DMS53 treated with DMSO at 0.1 percent for 48 hours (cell line): ENCODE data around the gene CORO7.
"Not testable (repeated sequence)": the region's sequence is repeated elsewhere in the genome, so short reads cannot be mapped to it uniquely, and the experiment has no call there.

Source experiments
- DNase-seq: peaks from one replicate; lab custom pipeline; 2025; ENCODE audit not compliant: unreplicated experiment; lab: John Stamatoyannopoulos, UW

Gene CORO7

GRCh38 chr16:4338712-4339299 lies 77.6 kb downstream of the CORO7 start:
- no peak for DNase-seq

DNA sequence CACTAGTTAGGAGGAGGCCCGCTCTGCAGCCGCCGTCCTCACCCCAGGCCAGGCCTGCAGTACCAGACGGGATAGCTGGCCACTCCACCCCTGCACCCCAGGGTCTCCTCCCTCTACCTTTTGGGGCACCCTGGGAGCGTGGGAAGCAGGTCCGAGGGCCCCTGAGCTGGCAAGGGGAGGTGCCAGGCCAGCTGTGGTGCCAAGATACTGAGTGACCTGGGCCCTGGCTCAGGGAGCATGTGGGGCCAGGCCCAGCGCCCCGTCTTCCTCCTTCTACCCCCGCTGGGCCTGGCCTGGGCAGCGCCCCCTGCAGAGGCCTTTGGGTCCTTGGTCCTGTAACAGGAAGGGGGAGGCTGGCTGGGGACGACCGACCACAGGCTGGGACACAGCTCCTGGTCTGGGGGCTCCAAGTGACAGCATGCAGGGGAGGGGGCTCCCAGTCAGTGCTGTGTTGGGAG lies 78.2 kb downstream of the CORO7 start:
- DNase-seq, result no peak

DNA sequence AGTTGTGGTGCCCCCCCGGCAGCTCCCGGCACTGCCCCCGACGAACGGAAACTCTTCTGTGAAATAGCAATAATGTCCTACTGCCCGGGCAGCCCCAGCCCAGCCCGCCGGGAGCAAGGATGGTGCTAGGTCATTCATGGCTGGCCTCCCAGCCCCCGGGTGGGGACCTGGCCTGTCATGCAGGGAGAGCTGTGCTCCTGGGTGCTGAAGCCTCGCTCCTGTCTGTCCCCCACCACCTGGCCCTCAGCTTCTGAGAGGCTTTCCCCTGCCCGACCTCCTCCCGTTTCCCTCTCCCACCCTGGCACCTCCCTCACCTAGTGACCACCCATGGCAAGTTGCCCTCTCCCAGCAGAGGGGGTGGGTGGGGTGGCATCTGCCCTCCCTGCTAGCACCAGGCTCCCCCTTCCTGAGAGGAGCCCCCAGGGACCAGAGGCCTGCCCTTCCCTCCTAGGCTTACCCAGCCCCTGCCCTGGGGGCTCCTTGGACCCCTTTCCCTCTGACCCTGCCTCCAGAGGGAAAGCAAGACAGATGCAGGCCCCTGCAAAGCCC lies 78.8 kb downstream of the CORO7 start:
- no peak for DNase-seq

GRCh38 chr16:4336701-4337539 lies 79.5 kb downstream of the CORO7 start:
- DNase-seq, result no peak

DNA sequence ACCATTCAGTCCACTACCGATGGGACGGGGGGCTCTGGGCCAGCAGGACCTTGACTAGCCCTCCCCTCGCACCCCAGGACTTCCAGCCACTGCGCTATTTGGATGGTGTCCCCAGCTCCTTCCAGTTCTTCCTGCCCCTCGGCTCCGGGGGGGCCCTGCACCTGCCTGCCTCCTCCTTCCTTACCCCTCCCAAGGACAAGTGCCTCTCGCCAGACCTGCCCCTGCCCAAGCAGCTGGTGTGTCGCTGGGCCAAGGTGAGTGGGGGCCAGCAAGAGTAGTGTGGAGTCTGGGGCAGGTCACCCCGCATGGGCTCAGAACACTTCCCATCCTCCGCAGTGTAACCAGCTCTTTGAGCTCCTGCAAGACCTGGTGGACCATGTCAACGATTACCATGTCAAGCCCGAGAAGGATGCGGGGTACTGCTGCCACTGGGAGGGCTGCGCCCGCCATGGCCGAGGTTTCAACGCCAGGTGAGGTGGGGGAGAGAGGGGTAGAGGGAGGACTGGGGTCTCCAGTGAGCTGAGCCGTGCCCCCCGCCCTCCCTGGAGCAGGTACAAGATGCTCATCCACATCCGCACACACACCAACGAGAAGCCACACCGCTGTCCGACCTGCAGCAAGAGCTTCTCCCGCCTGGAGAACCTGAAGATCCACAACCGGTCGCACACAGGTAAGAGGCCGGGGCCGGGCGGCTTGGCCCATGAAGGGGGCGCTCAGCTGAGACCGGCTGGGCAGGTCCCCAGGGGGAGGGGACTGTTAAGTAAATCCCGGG lies 81.5 kb downstream of the CORO7 start:
- no peak for DNase-seq

DNA sequence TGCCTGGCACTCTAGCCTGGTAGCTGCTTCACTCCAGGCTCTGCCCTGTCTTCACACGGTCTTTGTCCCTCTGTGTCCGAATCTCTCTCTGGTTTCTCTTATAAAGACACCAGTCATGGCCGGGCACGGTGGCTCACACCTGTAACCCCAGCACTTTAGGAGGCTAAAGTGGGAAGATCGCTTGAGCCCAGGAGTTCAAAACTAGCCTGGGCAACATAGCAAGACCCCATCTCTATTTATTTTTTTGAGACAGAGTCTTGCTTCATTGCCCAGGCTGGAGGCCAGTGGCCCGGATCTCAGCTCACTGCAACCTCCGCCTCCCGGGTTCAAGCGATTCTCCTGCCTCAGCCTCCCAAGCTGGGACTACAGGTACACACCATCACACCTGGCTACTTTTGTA lies 82.7 kb downstream of the CORO7 start:
- DNase-seq, result not testable (repeated sequence)

DNA sequence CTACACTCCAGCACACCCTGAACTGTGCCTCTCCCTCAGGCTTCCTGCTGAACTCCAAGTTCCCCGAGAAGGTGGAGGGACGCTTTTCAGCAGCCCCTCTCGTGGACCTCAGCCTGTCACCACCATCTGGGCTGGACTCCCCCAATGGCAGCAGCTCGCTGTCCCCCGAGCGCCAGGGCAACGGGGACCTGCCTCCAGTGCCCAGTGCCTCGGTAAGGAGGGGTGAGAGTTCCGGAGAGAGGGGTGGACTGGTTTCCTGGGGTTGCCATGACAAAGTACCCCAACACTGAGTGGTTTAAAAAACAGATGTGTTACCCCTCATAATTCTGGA lies 83.1 kb downstream of the CORO7 start:
- no peak for DNase-seq

- no peak for DNase-seq
Measured at GRCh38 chr16:4332623-4333307, 83.6 kb downstream of the CORO7 start.

DNA sequence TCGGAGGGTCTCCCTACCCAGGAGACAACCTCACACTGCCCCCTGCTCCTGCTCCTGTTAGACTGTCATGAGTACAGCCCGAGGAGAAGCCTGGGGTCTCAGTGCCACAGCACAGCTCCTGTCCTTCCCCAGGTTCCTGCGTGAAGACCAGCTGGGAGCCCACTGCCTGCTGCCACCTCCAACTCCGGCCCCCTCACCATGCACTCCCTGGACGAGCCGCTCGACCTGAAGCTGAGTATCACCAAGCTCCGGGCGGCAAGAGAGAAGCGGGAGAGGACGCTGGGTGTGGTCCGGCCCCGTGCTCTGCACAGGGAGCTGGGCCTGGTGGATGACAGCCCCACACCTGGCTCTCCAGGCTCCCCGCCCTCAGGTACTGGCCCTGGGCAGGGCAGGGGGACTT lies 84.3 kb downstream of the CORO7 start:
- no peak for DNase-seq

DNA sequence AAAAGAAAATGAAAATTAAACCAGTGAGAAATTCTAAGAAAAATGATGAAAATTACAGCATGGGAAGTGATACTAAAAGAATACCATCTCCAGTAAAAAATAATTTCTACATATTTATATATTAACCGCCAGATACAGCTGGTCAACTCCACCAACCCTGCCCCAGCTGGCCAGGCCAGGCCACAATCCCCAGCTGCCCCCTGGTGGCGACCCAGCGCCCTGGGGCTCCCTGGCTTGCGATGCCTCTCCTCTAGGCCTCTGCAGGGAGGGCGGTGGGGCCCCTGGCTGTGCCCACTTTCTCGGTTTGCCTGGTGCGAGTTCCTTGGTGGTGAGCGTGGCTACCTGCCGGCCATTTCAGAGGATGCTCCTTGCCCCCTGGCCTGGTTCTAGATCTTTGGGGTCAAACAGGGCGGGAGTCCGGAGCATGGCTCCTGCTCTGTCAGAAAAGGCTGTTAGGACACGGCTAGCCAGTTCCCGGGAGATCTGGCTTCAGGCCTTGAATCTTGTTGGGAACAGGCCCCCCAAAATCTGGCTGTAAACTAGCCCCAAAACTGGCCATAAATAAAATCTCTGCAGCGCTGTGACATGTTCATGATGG lies 86.0 kb downstream of the CORO7 start:
- DNase-seq, result no peak

DNA sequence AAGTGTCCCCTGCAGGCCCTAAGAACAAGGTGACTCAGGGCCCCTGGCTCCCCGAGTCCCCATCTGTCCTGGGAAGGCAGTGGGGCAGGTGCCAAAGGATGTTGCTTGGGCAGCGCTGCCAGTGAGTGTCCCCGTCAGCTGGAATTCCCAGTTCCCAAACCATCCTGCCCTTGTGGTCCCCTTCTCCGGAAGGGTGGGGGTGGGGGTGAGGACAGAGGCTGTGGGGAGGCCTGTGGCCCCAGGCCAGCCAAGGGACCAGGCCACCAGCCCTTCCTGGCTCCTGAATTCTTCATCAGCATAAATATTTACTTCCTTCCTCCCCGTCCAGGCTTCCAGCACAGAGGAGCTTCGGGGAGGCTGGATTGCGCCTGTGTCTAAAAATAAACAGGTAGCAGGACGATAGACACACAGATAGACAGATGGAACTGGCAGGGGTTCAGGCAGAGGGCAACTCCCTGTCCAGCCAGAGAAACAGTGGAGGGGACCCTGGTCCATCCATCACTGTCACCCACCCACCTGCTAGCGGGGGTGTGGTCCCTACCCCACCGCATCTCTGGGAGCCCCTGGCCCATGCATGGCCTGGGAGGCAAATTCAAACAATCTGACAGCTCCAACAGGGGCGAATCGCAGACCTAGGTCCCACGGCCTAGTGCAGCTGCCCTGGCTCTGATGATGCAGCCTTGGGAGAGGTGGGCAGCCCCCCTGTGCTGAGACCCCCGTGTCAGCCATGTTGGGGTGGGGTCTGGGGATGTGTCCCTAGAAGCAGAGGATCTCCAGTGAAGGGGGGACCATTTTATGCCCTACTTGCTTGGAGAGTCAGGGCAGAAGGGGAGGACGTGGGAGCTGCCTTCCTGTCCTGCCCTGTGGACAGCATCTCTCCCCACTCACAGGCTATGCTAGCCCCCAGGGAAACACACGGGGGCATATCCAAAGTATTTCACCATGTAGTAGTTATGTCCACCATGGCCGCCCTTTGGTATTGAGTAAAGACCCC lies 87.3 kb downstream of the CORO7 start:
- peak; percentile 30 for DNase-seq

DNA sequence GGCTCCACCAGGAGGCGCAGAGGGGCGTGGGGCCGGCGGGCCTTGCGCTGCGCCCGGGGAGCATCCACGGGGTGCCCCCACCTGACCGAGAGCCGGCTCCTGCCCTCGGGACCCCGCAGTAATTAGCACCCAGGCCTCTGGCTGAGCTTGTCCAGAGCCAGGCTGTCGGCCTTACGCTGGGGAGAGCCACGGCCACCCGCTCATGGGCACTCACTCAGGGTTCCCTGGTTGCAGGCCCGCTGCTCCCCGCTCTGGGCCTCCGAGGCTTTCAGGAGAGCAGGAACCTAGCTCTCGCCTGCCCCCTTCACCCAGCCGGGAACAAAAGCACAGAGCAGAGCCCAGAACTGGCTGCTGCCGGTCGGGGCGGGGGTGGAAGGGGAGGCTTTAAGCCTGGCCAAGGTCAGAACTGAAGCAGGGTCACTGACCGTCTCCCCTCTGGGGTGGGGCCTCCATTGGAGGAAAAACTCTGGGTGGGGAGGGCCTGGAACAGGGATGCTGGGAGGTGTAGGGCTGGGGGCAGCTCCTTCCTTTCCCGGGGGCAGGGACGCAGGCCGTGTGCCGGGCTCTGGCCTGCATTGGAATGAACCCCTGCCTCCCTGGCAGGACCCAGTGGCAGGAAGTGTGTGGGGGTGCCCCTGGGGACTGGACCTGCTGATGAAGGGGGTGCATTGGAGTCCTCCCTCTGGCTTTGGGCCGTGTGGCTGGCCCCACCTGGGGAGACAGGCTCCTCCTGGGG lies 88.2 kb downstream of the CORO7 start:
- peak; percentile 5 for DNase-seq

DNA sequence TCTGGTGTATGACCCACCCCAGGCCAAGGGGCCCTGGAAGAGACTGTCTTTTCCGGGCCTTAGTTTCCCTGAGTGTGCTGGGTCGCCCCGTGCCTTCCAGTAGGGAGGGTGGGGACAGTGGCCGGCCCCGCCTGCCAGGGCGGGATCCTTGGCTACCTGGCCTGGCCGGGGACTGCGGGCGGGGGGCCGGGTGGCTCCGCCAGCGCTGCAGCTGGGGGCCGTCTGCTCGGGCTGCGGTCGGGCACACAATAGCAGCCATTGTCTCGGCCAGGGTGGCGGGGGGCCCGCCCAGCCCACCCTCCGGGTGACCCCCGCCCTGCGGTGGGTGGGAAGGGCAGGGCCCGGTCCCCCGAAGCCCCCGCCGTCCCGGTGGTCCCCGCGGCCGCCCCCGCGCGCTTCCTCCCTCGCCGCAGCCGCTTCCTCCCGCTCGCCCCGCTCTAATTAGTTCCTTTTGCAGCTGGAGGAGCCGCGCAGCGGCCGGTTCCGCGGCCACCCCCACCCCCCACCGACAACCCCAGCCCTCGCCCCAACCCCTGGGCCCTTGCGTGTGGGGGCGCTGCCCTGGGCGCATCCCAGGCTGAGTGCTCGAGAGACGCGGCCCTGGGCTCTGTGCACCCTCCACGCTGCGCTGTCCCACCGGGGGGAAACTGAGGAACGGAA lies 88.9 kb downstream of the CORO7 start:
- DNase-seq, result no peak

- no peak for DNase-seq
Measured at GRCh38 chr16:4325253-4325758, 91.1 kb downstream of the CORO7 start.

DNA sequence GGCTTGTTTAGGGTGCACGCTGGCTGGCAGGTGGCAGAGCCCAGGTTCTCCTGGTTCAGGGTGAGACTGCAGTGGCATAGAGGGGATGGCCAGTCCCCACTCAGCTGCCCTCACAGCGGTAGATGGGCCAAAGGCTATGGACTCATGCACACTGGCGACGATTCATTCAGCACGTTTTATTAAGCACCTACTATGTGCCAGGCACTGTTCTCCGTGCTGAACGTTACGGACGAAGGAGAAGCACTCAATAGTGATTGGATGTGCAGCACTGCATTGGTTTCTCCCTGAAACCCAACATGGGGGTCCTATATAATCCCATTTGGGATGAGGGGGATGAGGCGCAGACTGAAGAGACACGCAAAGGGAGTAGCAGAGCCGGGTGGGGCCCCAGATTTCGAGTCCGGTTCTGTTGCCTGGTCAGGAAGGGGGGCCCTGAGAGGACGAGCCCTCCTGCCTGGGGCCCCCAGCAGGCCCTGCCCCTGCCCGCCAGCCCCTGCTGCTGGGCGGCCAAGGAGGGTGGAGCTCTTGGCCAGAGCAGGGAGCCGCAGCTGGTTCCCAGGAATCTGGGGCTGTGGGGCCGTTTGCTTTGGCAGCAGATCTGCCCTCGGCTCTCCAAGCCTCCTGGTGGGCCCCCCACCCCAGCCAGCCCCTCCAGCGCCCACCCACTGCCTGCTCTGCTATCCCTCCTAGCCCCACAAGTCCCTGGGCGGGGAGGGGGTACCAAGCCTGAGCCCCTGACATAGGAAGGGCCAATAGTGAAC lies 91.7 kb downstream of the CORO7 start:
- DNase-seq, result no peak

GRCh38 chr16:4323845-4324488 lies 92.4 kb downstream of the CORO7 start:
- DNase-seq, result no peak
